Activated T-cell treated with anti-CD3 and anti-CD28 coated beads, Interleukin-2, amount 50 U/mL, for 1 hour (primary cell): ENCODE data around the gene PABPC1L2B.
"Not testable (repeated sequence)": the region's sequence is repeated elsewhere in the genome, so short reads cannot be mapped to it uniquely, and the experiment has no call there.

Experiments used
- DNase-seq: peaks from one replicate; pipeline ENCODE4 v3.0.0-alpha.2; 2020

The PABPC1L2B gene

GRCh38 chrX:73002733-73003132 lies at the start of gene PABPC1L2B:
Gene PABPC1L2B (plus strand): TSS chrX:73002939. CDS start chrX:73003643, 704 bp downstream.
- DNase-seq = not testable (repeated sequence)

- DNase-seq = not testable (repeated sequence)
These were observed 42.8 kb upstream of the PABPC1L2B start for GRCh38 chrX:72959971-72960370.

DNA sequence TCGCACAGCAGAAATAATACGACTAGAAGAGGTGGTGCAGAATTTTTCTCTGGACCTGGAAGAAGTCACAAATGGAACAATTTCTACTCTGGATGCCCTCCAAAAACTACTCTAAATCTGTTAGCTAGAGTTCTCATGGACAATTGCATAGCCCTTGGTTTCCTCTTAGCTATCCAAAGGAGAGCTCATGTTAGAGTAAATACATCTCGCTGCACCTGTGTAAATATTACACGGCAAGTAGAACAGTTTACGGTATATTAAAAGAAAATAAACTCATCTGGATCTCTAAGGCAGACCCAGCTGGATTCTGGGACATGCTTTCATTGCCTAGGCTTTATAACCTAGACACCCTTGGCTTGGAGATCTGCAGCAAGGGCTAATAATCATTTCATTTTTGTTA lies 30.9 kb upstream of the PABPC1L2B start:
- not testable (repeated sequence) for DNase-seq

- not testable (repeated sequence) for DNase-seq
These were observed 27.9 kb upstream of the PABPC1L2B start for GRCh38 chrX:72974885-72975284.

- not testable (repeated sequence) for DNase-seq
These were observed 21.8 kb upstream of the PABPC1L2B start for GRCh38 chrX:72980894-72981469.

- DNase-seq = not testable (repeated sequence)
These were observed 1.3 kb downstream of the PABPC1L2B start for GRCh38 chrX:73004032-73004431.

DNA sequence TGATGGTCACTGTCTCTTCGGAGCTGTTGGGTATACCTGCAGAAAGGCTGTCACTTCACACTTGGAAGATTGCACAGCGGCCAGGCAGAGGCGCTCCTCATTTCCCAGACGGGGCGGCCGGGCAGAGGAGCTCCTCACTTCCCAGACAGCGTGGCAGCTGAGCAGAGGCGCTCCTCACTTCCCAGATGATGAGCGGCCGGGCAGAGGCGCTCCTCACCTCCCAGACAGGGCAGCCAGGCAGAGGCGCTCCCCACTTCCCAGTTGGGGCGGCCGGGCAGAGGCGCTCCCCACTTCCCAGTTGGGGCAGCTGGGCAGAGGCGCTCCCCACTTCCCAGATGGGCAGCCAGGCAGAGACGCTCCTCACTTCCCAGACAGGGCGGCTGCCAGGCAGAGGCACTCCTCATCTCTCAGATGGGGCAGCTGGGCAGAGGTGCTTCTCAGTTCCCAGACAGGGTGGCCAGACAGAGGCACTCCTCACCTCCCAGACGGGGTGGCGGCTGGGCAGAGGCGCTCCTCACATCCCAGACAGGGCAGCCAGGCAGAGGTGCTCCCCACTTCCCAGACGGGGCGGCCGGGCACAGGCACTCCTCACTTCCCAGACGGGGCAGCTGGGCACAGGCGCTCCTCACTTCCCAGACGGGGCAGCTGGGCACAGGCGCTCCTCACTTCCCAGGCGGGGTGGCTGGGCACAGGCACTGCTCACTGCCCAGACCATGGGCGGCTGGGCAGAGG lies 18.8 kb downstream of the PABPC1L2B start:
- no peak for DNase-seq

GRCh38 chrX:73022093-73022445 lies 19.3 kb downstream of the PABPC1L2B start:
- not testable (repeated sequence) for DNase-seq

GRCh38 chrX:73028876-73029275 lies 26.1 kb downstream of the PABPC1L2B start:
- DNase-seq = no peak
